ENCODE data around the gene SCGB3A1.

DNA sequence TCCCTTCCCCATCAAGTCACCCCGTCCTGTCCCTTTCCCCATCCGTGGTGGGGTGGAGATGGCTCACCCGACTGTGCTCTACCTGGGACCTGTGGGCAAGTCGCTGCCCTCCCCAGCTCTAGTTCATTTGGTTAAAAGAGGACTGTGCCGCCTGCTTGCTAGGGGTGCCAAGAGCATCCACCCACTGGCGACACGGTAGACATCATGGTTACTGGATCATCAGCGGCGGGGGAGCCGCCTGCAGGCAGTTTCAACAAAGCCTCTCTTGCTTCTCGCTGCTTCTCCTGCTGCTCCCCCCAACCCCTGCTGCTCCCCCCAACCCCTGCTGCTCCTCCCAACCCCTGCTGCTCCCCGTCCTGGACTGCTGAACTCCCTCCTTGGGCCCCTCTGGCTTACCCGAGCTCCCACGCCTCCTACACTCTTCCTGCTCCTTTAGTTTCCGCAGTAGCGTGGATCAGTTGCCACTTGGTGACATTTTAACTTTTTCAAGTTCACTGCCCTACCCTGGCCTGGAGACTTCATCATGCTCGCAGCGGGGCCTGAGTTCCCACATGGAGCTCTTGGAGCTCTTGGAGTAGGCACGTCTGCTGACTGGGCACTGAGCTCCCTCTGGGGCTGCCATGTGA is 22.0 kb upstream of the SCGB3A1 start:
- no peak for TF ChIP-seq POLR2A (IDR thresholded peaks at IDR 0.05)
- TF ChIP-seq, protein P1, sequence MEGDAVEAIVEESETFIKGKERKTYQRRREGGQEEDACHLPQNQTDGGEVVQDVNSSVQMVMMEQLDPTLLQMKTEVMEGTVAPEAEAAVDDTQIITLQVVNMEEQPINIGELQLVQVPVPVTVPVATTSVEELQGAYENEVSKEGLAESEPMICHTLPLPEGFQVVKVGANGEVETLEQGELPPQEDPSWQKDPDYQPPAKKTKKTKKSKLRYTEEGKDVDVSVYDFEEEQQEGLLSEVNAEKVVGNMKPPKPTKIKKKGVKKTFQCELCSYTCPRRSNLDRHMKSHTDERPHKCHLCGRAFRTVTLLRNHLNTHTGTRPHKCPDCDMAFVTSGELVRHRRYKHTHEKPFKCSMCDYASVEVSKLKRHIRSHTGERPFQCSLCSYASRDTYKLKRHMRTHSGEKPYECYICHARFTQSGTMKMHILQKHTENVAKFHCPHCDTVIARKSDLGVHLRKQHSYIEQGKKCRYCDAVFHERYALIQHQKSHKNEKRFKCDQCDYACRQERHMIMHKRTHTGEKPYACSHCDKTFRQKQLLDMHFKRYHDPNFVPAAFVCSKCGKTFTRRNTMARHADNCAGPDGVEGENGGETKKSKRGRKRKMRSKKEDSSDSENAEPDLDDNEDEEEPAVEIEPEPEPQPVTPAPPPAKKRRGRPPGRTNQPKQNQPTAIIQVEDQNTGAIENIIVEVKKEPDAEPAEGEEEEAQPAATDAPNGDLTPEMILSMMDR (IDR thresholded peaks at IDR 0.05): no peak
- TF ChIP-seq POLR2AphosphoS5 (IDR thresholded peaks at IDR 0.05): no peak
